ENCODE results near the gene PIF1. TPM values are rescaled to one million over a fixed set of nuclear protein-coding genes. Genes with fewer than 3 reads are reported as not detected.

The PIF1 gene
- total RNA-seq, 1 experiment from 2014 or later: 74.4 TPM

- peaks cover 7 to 13% (median 11%) of the 10 kb centered on the region in 3 experiments; a peak in 6 of 7 replicates for H3K36me3 Mint-ChIP-seq (ENCODE audit: insufficient read depth in 1 of 3, low read depth in 3 of 3)
- no peak overlapping the region for H4K8ac ChIP-seq (replicated peaks; ENCODE audit: insufficient read length, low read depth, low read length)
- H3K4me2 ChIP-seq (ENCODE audit: insufficient read depth, insufficient read length, low read length): no peak overlapping the region
- H4K5ac ChIP-seq (ENCODE audit: insufficient read length, low read depth, low read length): no peak overlapping the region
- no peak for TF ChIP-seq CTCF (conservative IDR thresholded peaks at IDR 0.05)
- H2BK5ac ChIP-seq (ENCODE audit: insufficient read length, low read length): no peak overlapping the region
- peaks cover 52 to 61% of the 10 kb centered on the region in 2 experiments for H3K4me1 Mint-ChIP-seq
- H4K20me1 ChIP-seq (ENCODE audit: control insufficient read depth, insufficient read depth, insufficient read length): peaks cover 2% of the 10 kb centered on the region
- no peak overlapping the region for H3K27ac ChIP-seq (ENCODE audit: insufficient read length, low read depth, low read length)
- H4K91ac ChIP-seq (ENCODE audit: insufficient read length, low read depth, low read length): no peak overlapping the region
- peaks cover 10% of the 10 kb centered on the region for H3K79me1 ChIP-seq (ENCODE audit: insufficient read depth, low read depth, low read length, poor library complexity, severe bottlenecking)
- peak overlapping the region in 1 of 2 experiments; percentile 68; a peak in 4 of 5 replicates for H3K4me3 Mint-ChIP-seq
- no peak overlapping the region for H2BK20ac ChIP-seq (ENCODE audit: low read depth, low read length, poor library complexity, severe bottlenecking)
- peak overlapping the region in 2 of 3 experiments; percentile 5 to 34; a peak in 2 of 7 replicates for H3K27ac Mint-ChIP-seq
- peaks cover 26% of the 10 kb centered on the region; the same call in 1 of the 2 replicates for H3K79me2 ChIP-seq (ENCODE audit: insufficient read depth, low read length)
- no peaks in the 10 kb centered on the region for H3K27me3 ChIP-seq (ENCODE audit: insufficient read depth, low read length)
- H2BK15ac ChIP-seq (ENCODE audit: low read depth, low read length): no peak overlapping the region
- H2BK120ac ChIP-seq (ENCODE audit: low read depth, low read length, poor library complexity, severe bottlenecking): no peak overlapping the region
- H2AFZ ChIP-seq (ENCODE audit: low read length): no peak overlapping the region
- no peak overlapping the region for H3K18ac ChIP-seq (ENCODE audit: insufficient read length, low read depth, low read length)
- no peak overlapping the region for H3K56ac ChIP-seq (ENCODE audit: insufficient read length, low read depth, low read length)
- H3K23me2 ChIP-seq (ENCODE audit: insufficient read length, low read depth, low read length, poor library complexity, severe bottlenecking): peaks cover 16% of the 10 kb centered on the region
- H3K9me3 Mint-ChIP-seq: no peaks in the 10 kb centered on the region
- DNase-seq: no peak
- no peak overlapping the region for H3K9ac ChIP-seq (ENCODE audit: extremely low read depth, insufficient read length, low read length)
- H3K9me3 ChIP-seq (ENCODE audit: control insufficient read depth, low read depth, low read length): no peaks in the 10 kb centered on the region
- H3K14ac ChIP-seq (ENCODE audit: insufficient read depth, low read length): no peak overlapping the region
- H3K4ac ChIP-seq (ENCODE audit: low read depth, low read length): no peak overlapping the region
- H3K23ac ChIP-seq (ENCODE audit: insufficient read length, low read depth, low read length): no peak overlapping the region
- H3K27me3 Mint-ChIP-seq (ENCODE audit: low read depth): no peaks in the 10 kb centered on the region; the same call in 1 of the 2 replicates
- H3K4me1 ChIP-seq (ENCODE audit: insufficient read depth, low read length): no peaks in the 10 kb centered on the region; the same call in 1 of the 2 replicates
- WGBS (ENCODE audit: extremely low coverage, insufficient read length, low lambda C conversion rate): no CpG with 5 or more reads among the region's 4 CpGs
- no peak overlapping the region for H2AK5ac ChIP-seq (ENCODE audit: insufficient read length, low read length)
- H3T11ph ChIP-seq (ENCODE audit: low read length): no peak overlapping the region
- H2BK12ac ChIP-seq (ENCODE audit: insufficient read length, low read depth, low read length): no peak overlapping the region
Measured at GRCh38 chr15:64843991-64844390, 18.5 kb upstream of the PIF1 start.

Measured in H9 (cell line).